ENCODE measurements around the gene PELI2. TPM values are rescaled to one million over a fixed set of nuclear protein-coding genes. Genes with fewer than 3 reads are reported as not detected.

Gene PELI2
- total RNA-seq, 2 experiments from 2014 or later, result 6.2 to 7.8 TPM

DNA sequence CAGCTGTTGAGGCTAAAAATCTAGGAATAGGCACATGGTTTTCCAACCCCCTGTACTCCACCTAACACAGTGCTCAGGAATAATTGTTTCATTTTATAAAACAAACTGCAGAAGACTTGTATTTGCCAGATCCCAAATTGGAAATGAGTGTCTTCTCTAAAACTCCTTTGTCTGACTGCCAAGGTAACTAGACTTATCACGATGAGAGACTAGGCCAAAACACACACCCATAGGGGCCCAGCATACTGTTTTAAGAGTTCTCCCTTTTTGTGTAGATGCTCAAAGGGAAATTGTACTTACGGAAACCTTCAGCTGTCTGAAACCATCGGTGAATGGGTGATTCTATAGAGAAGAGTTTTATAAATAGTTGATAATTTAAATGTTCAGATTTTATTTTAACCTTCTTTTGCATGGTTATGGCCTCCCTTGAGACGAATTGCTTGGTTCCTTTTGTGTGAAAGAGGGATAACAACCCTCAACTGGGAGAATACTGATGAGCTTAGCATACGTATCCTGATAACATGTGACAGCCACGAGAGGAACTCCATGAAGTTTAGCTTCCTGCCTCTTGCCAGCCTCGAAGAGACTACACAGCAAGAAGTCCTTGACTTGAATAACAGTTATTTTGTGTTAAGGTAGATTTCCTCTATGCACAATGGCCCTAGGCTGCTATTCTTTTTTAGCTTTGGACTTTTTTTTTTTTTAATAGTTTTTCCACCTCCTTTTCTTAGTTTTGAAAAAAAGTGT lies 103.3 kb downstream of the PELI2 start:
- no peak for DNase-seq
- Mint-ChIP-seq H3K27ac (no peak overlapping the region), H3K27me3 (ENCODE audit: low read depth) (no peaks in the 10 kb centered on the region), H3K4me3 (no peak overlapping the region), H3K36me3 (ENCODE audit: low read depth) (no peaks in the 10 kb centered on the region), H3K4me1 (ENCODE audit: low read depth) (peaks cover 2% of the 10 kb centered on the region), H3K9me3 (no peaks in the 10 kb centered on the region)
- intact Hi-C loops (cut with micrococcal nuclease), result no loop called here
- CTCF ChIA-PET, result interaction anchor here (0.6 kb wide), 1 partner anchor 466 kb away, joined by 7 read pairs; no protein-coding TSS in a partner anchor

DNA sequence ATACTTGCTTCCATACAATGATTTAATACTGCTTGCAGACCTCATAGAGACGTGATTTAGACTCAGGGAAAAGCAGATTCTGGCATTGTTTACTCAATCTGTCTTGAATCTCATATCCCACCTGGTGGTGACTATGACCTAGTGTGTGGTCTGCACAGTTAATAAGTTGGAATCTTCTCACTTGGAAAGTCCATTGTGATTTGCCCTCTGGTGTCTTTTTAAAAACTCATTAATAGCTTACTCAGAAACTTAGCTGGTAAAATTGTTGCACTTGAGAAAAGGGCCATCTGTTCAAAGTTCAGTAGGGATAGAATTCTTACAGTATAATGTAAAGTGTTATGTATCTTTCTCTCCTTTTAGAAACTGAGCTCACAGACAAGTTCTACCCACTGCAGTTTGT lies 106.0 kb downstream of the PELI2 start:
- no peaks in the 10 kb centered on the region for H3K4me1 Mint-ChIP-seq (ENCODE audit: low read depth)
- peaks cover 2% of the 10 kb centered on the region for H3K36me3 Mint-ChIP-seq (ENCODE audit: low read depth)
- no peak for DNase-seq
- CTCF ChIA-PET, result no interaction called here
- H3K27me3 Mint-ChIP-seq (ENCODE audit: low read depth), result no peaks in the 10 kb centered on the region
- no peak overlapping the region for H3K4me3 Mint-ChIP-seq
- no peak overlapping the region for H3K27ac Mint-ChIP-seq
- no peaks in the 10 kb centered on the region for H3K9me3 Mint-ChIP-seq
- intact Hi-C loops (cut with micrococcal nuclease), result no loop called here

DNA sequence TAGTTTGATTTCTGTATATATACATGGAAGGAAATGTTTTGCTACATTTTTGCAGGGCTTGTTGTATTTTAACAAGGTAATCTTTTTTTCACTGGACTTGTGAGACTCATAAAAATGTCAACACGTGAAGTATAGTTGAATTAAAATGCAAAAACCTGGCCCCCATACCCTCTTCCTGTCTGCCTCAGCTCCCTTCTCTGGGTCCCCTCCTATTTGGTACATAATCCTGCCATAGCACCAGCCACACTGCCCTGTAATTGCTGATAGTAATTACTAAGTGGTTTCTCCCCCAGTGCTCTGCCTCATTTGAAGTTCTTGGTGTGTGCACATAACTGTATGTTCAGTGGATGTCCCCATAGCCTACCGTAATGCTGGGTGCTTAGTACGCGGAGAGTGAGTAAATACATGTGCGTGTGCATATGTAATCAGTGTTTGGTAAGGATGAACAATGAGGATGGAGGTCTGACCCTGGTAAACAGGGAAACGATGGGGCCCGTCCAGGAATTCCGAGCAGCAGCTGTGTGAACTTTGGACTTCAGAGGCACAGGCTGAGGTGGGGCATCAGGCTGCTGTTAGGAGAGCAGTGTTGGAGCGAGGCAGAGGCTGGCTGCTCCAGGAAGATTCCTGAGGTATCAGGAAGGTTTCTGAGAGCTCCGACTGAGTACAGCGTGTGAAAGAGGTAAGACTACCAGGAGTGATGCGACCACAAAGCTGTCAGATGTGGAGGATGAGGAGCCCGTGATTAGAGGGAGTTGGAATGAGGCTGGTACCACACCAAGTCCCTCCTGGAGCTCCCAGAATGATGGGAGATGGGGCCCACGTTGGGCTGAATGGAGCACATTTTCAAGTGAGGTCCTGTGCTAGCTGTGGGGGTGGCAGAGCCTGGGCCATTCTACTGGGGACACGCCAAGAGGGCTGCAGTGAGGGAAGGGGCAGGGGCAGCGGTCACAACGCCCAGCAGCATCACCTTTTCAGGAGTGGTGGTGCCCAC lies 106.8 kb downstream of the PELI2 start:
- Mint-ChIP-seq H3K27ac (no peak overlapping the region), H3K36me3 (ENCODE audit: low read depth) (peaks cover 2% of the 10 kb centered on the region), H3K9me3 (peaks cover 3% of the 10 kb centered on the region), H3K4me1 (ENCODE audit: low read depth) (no peaks in the 10 kb centered on the region), H3K4me3 (no peak overlapping the region), H3K27me3 (ENCODE audit: low read depth) (no peaks in the 10 kb centered on the region)
- intact Hi-C loops (cut with micrococcal nuclease), result no loop called here
- CTCF ChIA-PET, result no interaction called here
- DNase-seq, result no peak

DNA sequence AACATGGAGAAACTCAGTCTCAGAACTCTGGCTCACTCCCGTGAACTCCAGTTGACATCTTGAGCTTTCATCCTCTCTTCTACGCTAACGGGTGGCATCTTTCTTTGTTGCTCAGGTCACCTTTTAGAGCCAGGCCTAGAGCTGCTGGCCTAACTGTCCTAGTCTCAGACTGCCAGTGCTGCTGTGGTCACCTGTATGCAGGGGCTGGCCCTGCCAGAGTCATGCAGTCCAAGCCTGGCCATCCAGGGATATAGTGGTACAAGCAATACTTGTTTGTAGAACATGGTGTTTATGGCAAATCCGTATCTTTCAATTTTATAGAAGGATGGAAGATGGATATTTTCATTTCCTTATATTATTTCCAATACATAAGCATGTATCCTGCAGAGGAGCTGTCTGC lies 117.2 kb downstream of the PELI2 start:
- no peak for DNase-seq
- peaks cover 14% of the 10 kb centered on the region for H3K9me3 Mint-ChIP-seq
- no peak overlapping the region for H3K27ac Mint-ChIP-seq
- H3K4me1 Mint-ChIP-seq (ENCODE audit: low read depth), result no peaks in the 10 kb centered on the region
- CTCF ChIA-PET, result no interaction called here
- H3K27me3 Mint-ChIP-seq (ENCODE audit: low read depth), result no peaks in the 10 kb centered on the region
- intact Hi-C loops (cut with micrococcal nuclease), result no loop called here
- peaks cover 2% of the 10 kb centered on the region for H3K36me3 Mint-ChIP-seq (ENCODE audit: low read depth)
- H3K4me3 Mint-ChIP-seq, result no peak overlapping the region

DNA sequence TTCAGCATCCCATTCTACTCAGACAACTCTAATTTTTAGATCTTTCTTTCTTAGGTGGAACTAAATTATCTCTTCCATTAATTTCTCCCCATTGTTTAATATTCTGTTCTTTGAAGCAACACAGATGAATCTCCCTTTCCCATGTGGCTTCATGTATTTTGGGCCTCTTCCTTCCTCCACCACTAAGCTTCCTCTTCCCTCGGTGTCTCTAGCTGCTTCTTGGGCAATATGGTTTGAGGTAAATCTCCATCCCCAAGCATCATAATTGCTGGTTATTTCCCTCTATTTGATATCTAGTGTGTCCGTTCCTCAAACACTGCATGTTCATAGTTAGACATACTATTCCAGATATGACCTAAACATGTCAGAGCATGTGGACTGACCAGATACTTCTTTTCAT lies 119.2 kb downstream of the PELI2 start:
- CTCF ChIA-PET, result no interaction called here
- no peak overlapping the region for H3K27ac Mint-ChIP-seq
- H3K4me1 Mint-ChIP-seq (ENCODE audit: low read depth), result no peaks in the 10 kb centered on the region
- intact Hi-C loops (cut with micrococcal nuclease), result no loop called here
- H3K9me3 Mint-ChIP-seq, result peaks cover 6% of the 10 kb centered on the region
- H3K36me3 Mint-ChIP-seq (ENCODE audit: low read depth), result no peaks in the 10 kb centered on the region
- no peaks in the 10 kb centered on the region for H3K27me3 Mint-ChIP-seq (ENCODE audit: low read depth)
- H3K4me3 Mint-ChIP-seq, result no peak overlapping the region
- DNase-seq, result no peak

DNA sequence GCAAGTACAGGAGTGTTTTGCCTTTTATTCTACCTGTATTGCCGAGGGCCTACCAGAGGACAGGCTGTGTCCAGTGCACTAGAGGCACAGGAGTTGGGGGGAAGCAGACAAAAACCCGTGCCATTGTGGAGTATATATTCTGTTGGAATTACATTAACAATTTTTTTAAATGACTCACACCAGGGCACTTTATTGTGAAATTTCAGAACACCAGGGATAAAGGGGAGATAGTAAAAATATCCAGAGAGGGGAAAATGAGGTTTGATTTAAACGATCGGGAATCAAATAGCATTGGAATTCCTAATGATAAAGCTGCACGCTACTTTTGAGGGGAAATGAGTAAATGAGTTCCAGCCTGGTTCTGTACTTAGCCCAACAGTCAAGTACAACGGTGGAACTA lies 123.2 kb downstream of the PELI2 start:
- no peak overlapping the region for H3K4me3 Mint-ChIP-seq
- CTCF ChIA-PET, result no interaction called here
- intact Hi-C loops (cut with micrococcal nuclease), result no loop called here
- H3K9me3 Mint-ChIP-seq, result no peaks in the 10 kb centered on the region
- no peaks in the 10 kb centered on the region for H3K27me3 Mint-ChIP-seq (ENCODE audit: low read depth)
- no peaks in the 10 kb centered on the region for H3K36me3 Mint-ChIP-seq (ENCODE audit: low read depth)
- no peak overlapping the region for H3K27ac Mint-ChIP-seq
- no peaks in the 10 kb centered on the region for H3K4me1 Mint-ChIP-seq (ENCODE audit: low read depth)
- no peak for DNase-seq

DNA sequence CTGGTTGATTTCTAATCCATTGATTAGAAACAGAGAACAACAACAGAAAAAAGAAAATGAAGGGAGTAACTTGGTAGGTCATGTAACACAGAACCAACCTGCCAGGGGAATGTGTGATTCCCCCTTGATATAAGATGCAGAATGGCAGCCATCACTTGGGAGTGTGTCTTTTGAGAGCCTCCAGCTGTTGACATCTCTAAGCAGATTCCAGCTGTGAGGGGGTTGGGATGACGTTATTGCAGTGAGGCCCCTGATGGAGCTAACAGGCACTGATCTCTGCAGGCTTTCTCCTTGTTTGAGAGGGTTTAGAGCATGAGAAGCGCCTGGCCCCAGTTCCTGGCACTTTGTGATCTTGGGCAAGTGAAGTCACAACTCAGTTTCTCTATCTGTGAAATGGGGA lies 124.9 kb downstream of the PELI2 start:
- no peak overlapping the region for H3K27ac Mint-ChIP-seq
- no peaks in the 10 kb centered on the region for H3K36me3 Mint-ChIP-seq (ENCODE audit: low read depth)
- intact Hi-C loops (cut with micrococcal nuclease), result no loop called here
- H3K4me1 Mint-ChIP-seq (ENCODE audit: low read depth), result no peaks in the 10 kb centered on the region
- no peak overlapping the region for H3K4me3 Mint-ChIP-seq
- CTCF ChIA-PET, result no interaction called here
- H3K9me3 Mint-ChIP-seq, result no peaks in the 10 kb centered on the region
- H3K27me3 Mint-ChIP-seq (ENCODE audit: low read depth), result no peaks in the 10 kb centered on the region
- no peak for DNase-seq

DNA sequence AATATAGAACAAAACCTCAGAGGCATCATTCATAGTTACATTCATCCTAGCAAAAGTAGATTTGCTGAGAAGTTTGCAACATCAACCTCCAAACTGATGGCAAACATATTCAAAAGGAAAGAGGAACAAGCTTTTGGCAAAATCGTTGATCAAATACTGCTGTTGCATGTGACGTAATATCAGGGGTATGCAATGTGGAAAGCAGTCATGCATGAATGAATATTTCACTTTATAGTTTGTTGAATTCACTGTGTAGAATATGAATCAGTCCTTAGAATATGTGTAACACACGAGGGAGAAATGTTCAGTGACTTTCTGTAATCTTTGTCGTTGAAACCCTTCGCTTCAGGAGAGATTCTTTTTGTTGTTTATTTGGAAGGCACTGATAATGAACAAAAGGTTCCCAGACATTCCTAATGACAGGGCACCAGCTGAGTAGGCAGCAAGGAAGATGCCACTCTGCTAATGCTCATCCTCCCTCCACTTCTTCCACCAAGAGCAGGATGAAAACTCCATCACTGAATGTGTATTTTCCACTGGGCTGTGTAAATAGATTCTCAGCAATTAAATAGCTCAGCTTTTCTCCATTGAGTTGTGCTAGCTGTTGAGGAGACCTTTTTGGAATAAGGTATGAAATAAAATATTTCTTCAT lies 126.1 kb downstream of the PELI2 start:
- Mint-ChIP-seq H3K4me3 (no peak overlapping the region), H3K36me3 (ENCODE audit: low read depth) (no peaks in the 10 kb centered on the region), H3K27ac (no peak overlapping the region), H3K9me3 (no peaks in the 10 kb centered on the region), H3K4me1 (ENCODE audit: low read depth) (no peaks in the 10 kb centered on the region), H3K27me3 (ENCODE audit: low read depth) (no peaks in the 10 kb centered on the region)
- intact Hi-C loops (cut with micrococcal nuclease), result no loop called here
- CTCF ChIA-PET, result no interaction called here
- no peak for DNase-seq

DNA sequence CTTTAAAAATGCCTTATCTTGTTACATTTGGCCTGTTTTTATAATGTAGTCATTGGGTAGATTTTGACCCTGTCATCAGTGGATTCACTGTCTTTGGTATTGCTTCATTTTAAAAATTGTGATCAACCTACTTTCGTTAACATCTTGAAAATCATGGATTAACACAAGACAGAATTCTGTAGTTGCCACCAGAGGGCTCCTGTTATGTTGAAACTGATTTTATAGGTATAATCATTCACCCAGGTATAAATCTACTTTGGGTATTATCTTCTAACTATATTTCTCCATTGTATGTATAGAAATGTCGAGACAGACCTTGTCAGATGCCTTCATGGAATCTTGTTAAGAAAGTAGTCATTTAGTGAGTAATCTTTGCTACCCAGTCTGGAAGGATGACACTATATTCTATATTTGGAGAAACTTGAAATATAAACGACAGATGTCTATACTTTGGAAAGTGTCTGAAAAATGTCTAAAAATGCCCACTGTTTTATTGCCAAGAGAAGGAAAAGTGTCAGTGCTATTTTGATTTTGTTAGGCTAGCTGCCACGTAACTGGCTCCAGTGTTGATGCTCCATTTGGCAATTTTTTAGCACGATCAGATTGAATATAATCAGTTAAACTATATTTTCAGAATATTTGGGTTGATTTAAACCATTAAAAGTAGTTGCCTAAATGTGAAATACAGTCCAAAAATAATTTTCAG lies 129.4 kb downstream of the PELI2 start:
- peaks cover 2% of the 10 kb centered on the region for H3K36me3 Mint-ChIP-seq (ENCODE audit: low read depth)
- DNase-seq, result no peak
- no peak overlapping the region for H3K4me3 Mint-ChIP-seq
- H3K4me1 Mint-ChIP-seq (ENCODE audit: low read depth), result no peaks in the 10 kb centered on the region
- intact Hi-C loops (cut with micrococcal nuclease), result loop anchor here (1.0 kb wide), 1 partner anchor 175 kb away; no protein-coding TSS in a partner anchor
- peaks cover 1% of the 10 kb centered on the region for H3K9me3 Mint-ChIP-seq
- H3K27ac Mint-ChIP-seq, result no peak overlapping the region
- CTCF ChIA-PET, result no interaction called here
- no peaks in the 10 kb centered on the region for H3K27me3 Mint-ChIP-seq (ENCODE audit: low read depth)

DNA sequence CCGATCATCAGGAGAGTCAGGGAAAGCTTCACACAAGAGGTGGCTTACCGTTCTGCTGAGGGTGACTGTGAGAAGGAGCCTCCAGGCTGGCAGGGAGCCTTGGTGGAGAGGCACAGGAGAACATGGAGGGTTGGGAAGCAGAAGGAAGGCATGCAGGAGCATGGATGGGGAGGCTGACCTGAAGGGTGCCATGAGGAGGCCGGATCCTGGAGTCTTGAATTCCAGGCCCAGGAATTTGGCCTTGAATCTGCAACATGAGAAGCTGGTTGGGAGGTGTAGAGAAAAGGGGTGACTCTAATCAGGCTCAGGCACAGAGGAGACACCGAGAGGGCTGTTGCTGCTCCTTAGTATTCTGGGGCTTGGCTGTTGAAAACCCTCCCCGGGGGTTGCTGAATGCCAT lies 130.2 kb downstream of the PELI2 start:
- Mint-ChIP-seq H3K27ac (no peak overlapping the region), H3K36me3 (ENCODE audit: low read depth) (peaks cover 2% of the 10 kb centered on the region), H3K4me1 (ENCODE audit: low read depth) (no peaks in the 10 kb centered on the region), H3K4me3 (no peak overlapping the region), H3K27me3 (ENCODE audit: low read depth) (no peaks in the 10 kb centered on the region), H3K9me3 (peaks cover 5% of the 10 kb centered on the region)
- intact Hi-C loops (cut with micrococcal nuclease), result no loop called here
- CTCF ChIA-PET, result no interaction called here
- DNase-seq, result no peak

DNA sequence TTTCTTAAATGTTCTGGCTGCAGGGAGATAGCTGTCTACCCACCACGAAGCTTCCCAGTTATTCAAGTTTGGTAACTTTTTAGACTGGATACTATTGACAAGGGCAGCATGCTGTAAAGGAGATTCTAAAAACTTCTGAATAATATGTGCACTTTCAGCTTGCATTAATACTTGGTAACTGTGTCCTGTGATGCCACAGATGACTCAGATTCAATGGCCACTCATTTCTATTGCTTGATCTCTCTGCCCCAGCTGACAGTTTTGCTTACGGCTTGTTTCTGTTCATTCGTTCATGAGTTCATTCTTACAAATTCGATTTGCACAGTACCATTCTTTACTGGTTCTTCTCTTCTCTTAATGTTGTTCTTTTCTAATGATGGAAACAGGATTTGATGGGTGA lies 142.8 kb downstream of the PELI2 start:
- H3K9me3 Mint-ChIP-seq, result peaks cover 11% of the 10 kb centered on the region
- no peak overlapping the region for H3K4me3 Mint-ChIP-seq
- H3K36me3 Mint-ChIP-seq (ENCODE audit: low read depth), result peaks cover 6% of the 10 kb centered on the region
- H3K4me1 Mint-ChIP-seq (ENCODE audit: low read depth), result no peaks in the 10 kb centered on the region
- no peak for DNase-seq
- intact Hi-C loops (cut with micrococcal nuclease), result no loop called here
- no peaks in the 10 kb centered on the region for H3K27me3 Mint-ChIP-seq (ENCODE audit: low read depth)
- CTCF ChIA-PET, result no interaction called here
- H3K27ac Mint-ChIP-seq, result no peak overlapping the region

DNA sequence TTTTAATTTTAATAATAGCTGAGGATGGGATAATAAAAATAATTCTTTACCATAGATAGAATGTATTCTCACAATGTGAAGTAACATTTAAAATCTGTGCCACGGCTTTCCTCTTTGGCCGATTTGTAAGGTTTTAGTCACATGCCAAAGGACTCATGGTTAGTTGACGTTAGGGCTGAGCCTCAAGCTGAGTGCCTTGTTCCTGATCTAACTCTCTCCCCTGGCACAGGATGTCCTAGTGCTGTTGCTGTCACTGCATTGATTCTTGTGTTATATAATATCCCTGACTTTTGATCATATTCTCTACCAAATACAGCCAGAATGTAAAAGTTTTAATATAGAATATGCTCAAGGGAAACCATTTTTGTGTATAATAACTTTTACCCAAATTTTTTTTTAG lies 144.3 kb downstream of the PELI2 start:
- Mint-ChIP-seq H3K27ac (no peak overlapping the region), H3K4me1 (ENCODE audit: low read depth) (no peaks in the 10 kb centered on the region), H3K9me3 (peaks cover 11% of the 10 kb centered on the region), H3K4me3 (no peak overlapping the region), H3K27me3 (ENCODE audit: low read depth) (no peaks in the 10 kb centered on the region), H3K36me3 (ENCODE audit: low read depth) (peaks cover 6% of the 10 kb centered on the region)
- intact Hi-C loops (cut with micrococcal nuclease), result no loop called here
- DNase-seq, result no peak
- CTCF ChIA-PET, result no interaction called here
